OCI-LY3 (cell line): ENCODE measurements around the gene SPRYD7.

Source experiments
- CTCF ChIP-seq: fragments of 200-600, 300-600 bp; sonication (generic); IDR thresholded peaks from 2 replicates; pipeline ENCODE4 v1.5.1; 2014; ENCODE audit warnings: antibody characterized with exemption, low read length, low read depth
- EZH2phosphoT487 ChIP-seq: fragments of 200-600 bp; shearing (Covaris generic); IDR thresholded peaks from 2 replicates; pipeline ENCODE4 v1.6.1; 2018; ENCODE audit warnings: antibody characterized with exemption, mixed run types, low read depth

- TF ChIP-seq CTCF (peak; percentile 93), EZH2phosphoT487 (no peak)
These were observed at the start of gene SPRYD7 for GRCh38 chr13:49936075-49936967.
